Tibial nerve (tissue), 4 donors: Measurements from ENCODE around the gene CECR2.

Experiments
- CTCF ChIP-seq, 5 experiments: fragments of 200-600 bp in 3 of 5; fragments of 450-650 bp in 2 of 5; sonication (generic) in 3 of 5; IDR thresholded peaks; one replicate each; pipeline ENCODE4 v1.5.1; 2016 to 2019; ENCODE audit warnings: antibody characterized with exemption in 5 of 5, mild to moderate bottlenecking in 3 of 5, moderate library complexity in 2 of 5
- EP300 ChIP-seq, 2 donors: sonication (generic); formaldehyde crosslinking; IDR thresholded peaks; one replicate each; pipeline ENCODE4 v1.6.1; 2017; ENCODE audit warnings: antibody characterized with exemption in 2 of 2, mild to moderate bottlenecking in 1 of 2
- POLR2A ChIP-seq, 2 donors: fragments of 450-650 bp; IDR thresholded peaks; one replicate each; pipeline ENCODE4 v1.6.1; 2017; ENCODE audit warnings: antibody characterized with exemption in 2 of 2, mild to moderate bottlenecking in 2 of 2, moderate library complexity in 2 of 2

- TF ChIP-seq CTCF (IDR thresholded peaks at IDR 0.05) (no peak), POLR2A (IDR thresholded peaks at IDR 0.05) (no peak), EP300 (IDR thresholded peaks at IDR 0.05) (no peak)
Observed at GRCh38 chr22:17347724-17348123, 21.5 kb upstream of the CECR2 start.
